ENCODE data around the gene PLPP1. TPM values are rescaled to one million over a fixed set of nuclear protein-coding genes. Genes with fewer than 3 reads are reported as not detected.

Gene PLPP1
- total and polyA plus RNA-seq, 2 experiments from 2014 or later: 39.1 to 97.1 TPM

GRCh38 chr5:55484531-55484930, 50.2 kb downstream of the PLPP1 start:
- Mint-ChIP-seq H3K9me3 (no peaks in the 10 kb centered on the region; the same call in 2 of the 3 replicates), H3K4me3 (peak overlapping the region; percentile 64), H3K4me1 (peaks cover 52% of the 10 kb centered on the region), H3K27ac (peak overlapping the region; percentile 98), H3K27me3 (ENCODE audit: insufficient read depth, low read depth, poor library complexity) (no peaks in the 10 kb centered on the region), H3K36me3 (ENCODE audit: low read depth) (no peaks in the 10 kb centered on the region; the same call in 1 of the 3 replicates)
- TF ChIP-seq ZNF462 (CRISPR knock-in tag; IDR thresholded peaks at IDR 0.05) (peak; percentile 68; the same call in 1 of the 2 replicates), NANOG (IDR thresholded peaks at IDR 0.05; ENCODE audit: borderline replicate concordance) (peak; percentile 88), ZNF331 (CRISPR knock-in tag; IDR thresholded peaks at IDR 0.05; ENCODE audit: low read depth) (no peak), ETS1 (IDR thresholded peaks at IDR 0.05) (no peak)
- H4K20me1 ChIP-seq (replicated peaks; ENCODE audit: insufficient read depth): no peaks in the 10 kb centered on the region
- peak; percentile 95 for ATAC-seq
- no peak overlapping the region for H2AFZ ChIP-seq
- no peaks in the 10 kb centered on the region for H3K27me3 ChIP-seq (ENCODE audit: insufficient read depth)
- H3K36me3 ChIP-seq (ENCODE audit: insufficient read depth): no peaks in the 10 kb centered on the region
- H3K79me2 ChIP-seq (replicated peaks; ENCODE audit: insufficient read depth): peaks cover 72% of the 10 kb centered on the region
- H3F3A ChIP-seq (replicated peaks; ENCODE audit: low read depth): no peaks in the 10 kb centered on the region
- H3K4me2 ChIP-seq: peak overlapping the region; percentile 58
- DNase-seq (ENCODE audit: low spot score): peak; percentile 93
- no peaks in the 10 kb centered on the region for H3K9me2 ChIP-seq (ENCODE audit: insufficient read depth)
- H3K4me3 ChIP-seq: peak overlapping the region; percentile 22
- peak overlapping the region; percentile 95 for H3K27ac ChIP-seq (ENCODE audit: low read depth)
- peaks cover 44% of the 10 kb centered on the region for H3K4me1 ChIP-seq (ENCODE audit: insufficient read depth)

GRCh38 chr5:55483885-55484284, 50.9 kb downstream of the PLPP1 start:
- peaks cover 53% of the 10 kb centered on the region for H3K4me1 Mint-ChIP-seq
- ATAC-seq (peak; percentile 20), DNase-seq (ENCODE audit: low spot score) (no peak)
- H4K20me1 ChIP-seq (replicated peaks; ENCODE audit: insufficient read depth): no peaks in the 10 kb centered on the region
- H3K4me2 ChIP-seq: peak overlapping the region; percentile 33
- H3K4me3 ChIP-seq: peak overlapping the region; percentile 4; the same call in 1 of the 2 replicates
- H2AFZ ChIP-seq: no peak overlapping the region
- H3F3A ChIP-seq (replicated peaks; ENCODE audit: low read depth): no peaks in the 10 kb centered on the region
- H3K27me3 ChIP-seq (ENCODE audit: insufficient read depth): no peaks in the 10 kb centered on the region
- H3K27ac ChIP-seq (ENCODE audit: low read depth): peak overlapping the region; percentile 95
- H3K4me1 ChIP-seq (ENCODE audit: insufficient read depth): peaks cover 43% of the 10 kb centered on the region
- H3K27ac Mint-ChIP-seq: peak overlapping the region; percentile 97
- H3K27me3 Mint-ChIP-seq (ENCODE audit: insufficient read depth, low read depth, poor library complexity): no peaks in the 10 kb centered on the region
- H3K9me3 Mint-ChIP-seq: no peaks in the 10 kb centered on the region; the same call in 2 of the 3 replicates
- no peaks in the 10 kb centered on the region for H3K9me2 ChIP-seq (ENCODE audit: insufficient read depth)
- peak overlapping the region; percentile 16; the same call in 2 of the 3 replicates for H3K4me3 Mint-ChIP-seq
- peaks cover 72% of the 10 kb centered on the region for H3K79me2 ChIP-seq (replicated peaks; ENCODE audit: insufficient read depth)
- H3K36me3 Mint-ChIP-seq (ENCODE audit: low read depth): no peaks in the 10 kb centered on the region; the same call in 1 of the 3 replicates
- H3K36me3 ChIP-seq (ENCODE audit: insufficient read depth): no peaks in the 10 kb centered on the region
- TF ChIP-seq ZNF462 (CRISPR knock-in tag; IDR thresholded peaks at IDR 0.05): no peak
- no peak for TF ChIP-seq ZNF114 (CRISPR knock-in tag; IDR thresholded peaks at IDR 0.05)
